ENCODE measurements around the gene ATP6V0C. TPM values are rescaled to one million over a fixed set of nuclear protein-coding genes. Genes with fewer than 3 reads are reported as not detected.
A peak's percentile ranks its signal among the peaks of the same experiment; 100 is the strongest.

ATP6V0C gene
- total RNA-seq, 1 donor: 18.8 TPM

DNA sequence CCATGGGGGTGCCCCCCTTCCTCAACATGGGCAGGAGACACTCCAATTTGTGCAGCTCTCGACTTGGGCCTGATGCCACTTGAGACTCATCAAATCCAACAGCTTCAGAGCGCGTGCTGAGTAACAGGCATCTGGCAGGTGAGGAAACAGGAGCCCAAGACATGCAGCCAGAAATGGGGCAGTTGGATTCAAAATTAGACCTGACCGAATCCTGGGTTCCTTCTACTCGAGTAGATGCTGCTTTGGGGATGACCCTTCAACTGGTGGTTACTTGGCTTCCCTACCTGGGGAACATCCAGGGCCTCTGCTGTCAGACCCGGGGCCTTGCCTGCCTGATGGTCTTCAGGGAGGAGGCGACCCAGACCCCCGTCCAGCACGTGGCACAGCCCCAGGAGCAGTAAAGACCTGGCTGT, 43.1 kb upstream of the ATP6V0C start:
- DNase-seq (ENCODE audit: insufficient read length, low spot score, missing footprints): no peak
- Histone ChIP-seq H3K9me3 (ENCODE audit: low read depth, low read length) (no peaks in the 10 kb centered on the region), H3K79me2 (ENCODE audit: insufficient read depth, low read length) (peaks cover 4% of the 10 kb centered on the region), H3K4me2 (ENCODE audit: insufficient read depth, low read length) (peak overlapping the region; percentile 58), H3K27ac (ENCODE audit: low read depth, low read length) (no peak overlapping the region), H3K27me3 (ENCODE audit: insufficient read depth, low read length) (no peaks in the 10 kb centered on the region), H3K4me3 (ENCODE audit: insufficient read depth, low read length) (no peak overlapping the region), H4K20me1 (ENCODE audit: insufficient read depth, low read length) (peaks cover 4% of the 10 kb centered on the region), H3K4me1 (ENCODE audit: insufficient read depth, low read length) (peaks cover 13% of the 10 kb centered on the region), H3K36me3 (ENCODE audit: insufficient read depth, low read length) (no peaks in the 10 kb centered on the region), H2AFZ (ENCODE audit: low read length) (no peak overlapping the region)
- TF ChIP-seq CTCF (IDR thresholded peaks at IDR 0.05; ENCODE audit: extremely low read depth, low read depth, low read length): no peak

- H3K4me2 ChIP-seq (ENCODE audit: insufficient read depth, low read length): peak within 1 kb of the TSS; percentile 58
- no peaks in the 10 kb centered on the region for H3K27me3 ChIP-seq (ENCODE audit: insufficient read depth, low read length)
- H3K4me3 ChIP-seq (ENCODE audit: insufficient read depth, low read length): peak within 1 kb of the TSS; percentile 50
- H3K36me3 ChIP-seq (ENCODE audit: insufficient read depth, low read length): no peaks in the 10 kb centered on the region
- peaks cover 8% of the 10 kb centered on the region for H3K79me2 ChIP-seq (ENCODE audit: insufficient read depth, low read length)
- peak; percentile 97 for DNase-seq (ENCODE audit: insufficient read length, low spot score, missing footprints)
- H3K9me3 ChIP-seq (ENCODE audit: low read depth, low read length): no peaks in the 10 kb centered on the region
- TF ChIP-seq CTCF (IDR thresholded peaks at IDR 0.05; ENCODE audit: extremely low read depth, low read depth, low read length): no peak
- H3K27ac ChIP-seq (ENCODE audit: low read depth, low read length): no peak within 1 kb of the TSS
- H4K20me1 ChIP-seq (ENCODE audit: insufficient read depth, low read length): peaks cover 10% of the 10 kb centered on the region
- H3K4me1 ChIP-seq (ENCODE audit: insufficient read depth, low read length): peaks cover 17% of the 10 kb centered on the region
- H2AFZ ChIP-seq (ENCODE audit: low read length): no peak within 1 kb of the TSS
Observed at GRCh38 chr16:2471016-2471652, 42.6 kb upstream of the ATP6V0C start, which contains the start of gene NTN3. Gene NTN3, plus strand, starts transcription at chr16:2471297. Its CDS starts 405 bp downstream, at chr16:2471702.

- Histone ChIP-seq H4K20me1 (ENCODE audit: insufficient read depth, low read length) (peaks cover 11% of the 10 kb centered on the region), H2AFZ (ENCODE audit: low read length) (no peak overlapping the region)
- no peak for TF ChIP-seq CTCF (IDR thresholded peaks at IDR 0.05; ENCODE audit: extremely low read depth, low read depth, low read length)
Observed at GRCh38 chr16:2471653-2472487, 41.9 kb upstream of the ATP6V0C start.

GRCh38 chr16:2472488-2472864, 41.3 kb upstream of the ATP6V0C start:
- Histone ChIP-seq H3K4me3 (ENCODE audit: insufficient read depth, low read length) (no peak overlapping the region), H3K4me2 (ENCODE audit: insufficient read depth, low read length) (no peak overlapping the region), H3K36me3 (ENCODE audit: insufficient read depth, low read length) (no peaks in the 10 kb centered on the region), H3K9me3 (ENCODE audit: low read depth, low read length) (no peaks in the 10 kb centered on the region), H3K4me1 (ENCODE audit: insufficient read depth, low read length) (peaks cover 13% of the 10 kb centered on the region), H2AFZ (ENCODE audit: low read length) (no peak overlapping the region), H3K27ac (ENCODE audit: low read depth, low read length) (no peak overlapping the region), H3K79me2 (ENCODE audit: insufficient read depth, low read length) (peaks cover 16% of the 10 kb centered on the region), H3K27me3 (ENCODE audit: insufficient read depth, low read length) (no peaks in the 10 kb centered on the region), H4K20me1 (ENCODE audit: insufficient read depth, low read length) (peaks cover 11% of the 10 kb centered on the region)
- no peak for TF ChIP-seq CTCF (IDR thresholded peaks at IDR 0.05; ENCODE audit: extremely low read depth, low read depth, low read length)
- DNase-seq (ENCODE audit: insufficient read length, low spot score, missing footprints): no peak

More at GRCh38 chr16:2471653-2472487, 41.9 kb upstream of the ATP6V0C start:
- H3K9me3 ChIP-seq (ENCODE audit: low read depth, low read length): no peaks in the 10 kb centered on the region
- peak overlapping the region; percentile 58 for H3K4me2 ChIP-seq (ENCODE audit: insufficient read depth, low read length)
- no peaks in the 10 kb centered on the region for H3K27me3 ChIP-seq (ENCODE audit: insufficient read depth, low read length)
- H3K79me2 ChIP-seq (ENCODE audit: insufficient read depth, low read length): peaks cover 15% of the 10 kb centered on the region
- H3K4me1 ChIP-seq (ENCODE audit: insufficient read depth, low read length): peaks cover 17% of the 10 kb centered on the region
- H3K36me3 ChIP-seq (ENCODE audit: insufficient read depth, low read length): no peaks in the 10 kb centered on the region
- H3K27ac ChIP-seq (ENCODE audit: low read depth, low read length): no peak overlapping the region
- H3K4me3 ChIP-seq (ENCODE audit: insufficient read depth, low read length): peak overlapping the region; percentile 50
- no peak for DNase-seq (ENCODE audit: insufficient read length, low spot score, missing footprints)

Measured in osteoblast (primary cell).